SK-N-SH (cell line): Measurements from ENCODE around the gene SNIP1.

Source experiments
- CTCF ChIP-seq: fragments of 200-600 bp; sonication (generic); IDR thresholded peaks from 2 replicates; pipeline ENCODE4 v1.6.1; 2017; ENCODE audit warnings: antibody characterized with exemption, mild to moderate bottlenecking, moderate library complexity
- RAD21 ChIP-seq: IDR thresholded peaks from 2 replicates; pipeline ENCODE4 v1.6.1; 2012; ENCODE audit warnings: mild to moderate bottlenecking, low read length
- RXRA ChIP-seq: IDR thresholded peaks from 2 replicates; pipeline ENCODE4 v1.4.0; 2012; ENCODE audit warnings: low read depth, mild to moderate bottlenecking, borderline replicate concordance
- SIN3A ChIP-seq: IDR thresholded peaks from 2 replicates; pipeline ENCODE4 v1.6.1; 2012; ENCODE audit warnings: low read depth, mild to moderate bottlenecking, low read length, moderate library complexity, borderline replicate concordance
- USF1 ChIP-seq: IDR thresholded peaks from 2 replicates; pipeline ENCODE4 v1.4.0; 2012; ENCODE audit warnings: low read depth, borderline replicate concordance

- no peak for TF ChIP-seq RXRA
- no peak for TF ChIP-seq RAD21
- no peak for TF ChIP-seq CTCF
- TF ChIP-seq SIN3A, result no peak
- no peak for TF ChIP-seq USF1
Measured at GRCh38 chr1:37557402-37557801, 3.3 kb upstream of the SNIP1 start.
